ENCODE data around the gene HSD17B7.

DNA sequence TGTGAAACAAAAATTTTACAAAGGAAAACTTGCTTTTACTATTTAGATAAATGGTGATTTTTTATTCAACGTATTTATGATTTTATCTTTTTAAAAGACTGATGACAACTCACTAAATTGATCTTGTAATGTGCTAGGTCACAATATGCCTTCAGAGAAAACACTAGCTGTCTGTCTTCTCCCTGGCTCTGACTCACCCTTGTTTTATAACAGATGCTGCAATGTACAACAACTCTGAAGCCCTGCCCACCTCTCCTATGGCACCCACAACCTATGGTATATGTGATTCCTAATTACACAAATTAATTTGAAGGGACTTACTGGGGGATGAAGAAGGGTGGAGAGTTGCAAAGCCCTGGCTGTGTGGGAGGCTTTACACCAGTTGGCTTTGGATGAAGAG, 24.7 kb upstream of the HSD17B7 start:
- no peak for TF ChIP-seq BACH2 (CRISPR knock-in tag; IDR thresholded peaks at IDR 0.05; ENCODE audit: borderline replicate concordance)
- TF ChIP-seq RARB (CRISPR knock-in tag; IDR thresholded peaks at IDR 0.05): no peak
- TF ChIP-seq, protein P1, sequence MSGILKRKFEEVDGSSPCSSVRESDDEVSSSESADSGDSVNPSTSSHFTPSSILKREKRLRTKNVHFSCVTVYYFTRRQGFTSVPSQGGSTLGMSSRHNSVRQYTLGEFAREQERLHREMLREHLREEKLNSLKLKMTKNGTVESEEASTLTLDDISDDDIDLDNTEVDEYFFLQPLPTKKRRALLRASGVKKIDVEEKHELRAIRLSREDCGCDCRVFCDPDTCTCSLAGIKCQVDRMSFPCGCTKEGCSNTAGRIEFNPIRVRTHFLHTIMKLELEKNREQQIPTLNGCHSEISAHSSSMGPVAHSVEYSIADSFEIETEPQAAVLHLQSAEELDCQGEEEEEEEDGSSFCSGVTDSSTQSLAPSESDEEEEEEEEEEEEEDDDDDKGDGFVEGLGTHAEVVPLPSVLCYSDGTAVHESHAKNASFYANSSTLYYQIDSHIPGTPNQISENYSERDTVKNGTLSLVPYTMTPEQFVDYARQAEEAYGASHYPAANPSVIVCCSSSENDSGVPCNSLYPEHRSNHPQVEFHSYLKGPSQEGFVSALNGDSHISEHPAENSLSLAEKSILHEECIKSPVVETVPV (CRISPR knock-in tag; IDR thresholded peaks at IDR 0.05): no peak
- TF ChIP-seq ZC3H10 (CRISPR knock-in tag; IDR thresholded peaks at IDR 0.05): no peak
- no peak for TF ChIP-seq GLIS3 (CRISPR knock-in tag; IDR thresholded peaks at IDR 0.05)
- no peak for TF ChIP-seq ZFP30 (CRISPR knock-in tag; IDR thresholded peaks at IDR 0.05)

Measured in SK-N-SH treated with all-trans-retinoic acid at 6 μM for 48 hours (cell line).